Raji (cell line): ENCODE data around the gene UNC45A.

ENCODE experiments used
- POLR2A ChIP-seq: IDR thresholded peaks from 2 replicates; pipeline ENCODE4 v1.6.1; 2011; ENCODE audit warnings: low read depth, low read length, control low read depth; ENCODE audit not compliant: insufficient read depth

Gene UNC45A

GRCh38 chr15:90947577-90948357 is 12.7 kb downstream of the UNC45A start:
- TF ChIP-seq POLR2A, result no peak

- no peak for TF ChIP-seq POLR2A
These were observed 13.4 kb downstream of the UNC45A start for GRCh38 chr15:90948506-90948905.

DNA sequence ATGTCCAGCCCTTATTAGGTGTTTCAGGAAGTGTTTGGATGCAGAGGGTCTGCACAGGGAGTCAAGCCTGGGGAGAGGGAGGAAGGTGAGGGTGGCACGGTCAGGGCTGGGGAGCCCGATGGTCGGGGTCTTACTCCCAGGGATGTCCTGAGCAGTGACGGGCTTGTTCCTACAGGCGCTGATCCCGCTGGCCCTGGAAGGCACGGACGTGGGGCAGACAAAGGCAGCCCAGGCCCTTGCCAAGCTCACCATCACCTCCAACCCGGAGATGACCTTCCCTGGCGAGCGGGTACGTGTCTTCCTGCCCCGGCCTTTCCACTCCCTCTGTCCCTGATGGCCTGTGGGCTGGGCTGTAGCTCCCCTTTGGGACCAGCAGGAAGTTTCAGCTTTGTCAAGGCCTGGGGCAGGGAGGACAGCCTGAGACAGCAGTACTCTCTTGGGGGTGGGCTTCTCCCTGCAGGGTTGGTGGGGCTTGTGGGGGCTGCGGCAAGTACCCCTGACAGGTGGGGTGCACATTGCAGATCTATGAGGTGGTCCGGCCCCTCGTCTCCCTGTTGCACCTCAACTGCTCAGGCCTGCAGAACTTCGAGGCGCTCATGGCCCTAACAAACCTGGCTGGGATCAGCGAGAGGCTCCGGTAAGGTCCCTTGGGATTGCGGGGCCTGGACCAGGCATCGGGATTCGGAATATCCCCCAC is 15.0 kb downstream of the UNC45A start:
- no peak for TF ChIP-seq POLR2A

GRCh38 chr15:90950676-90951075 is 15.6 kb downstream of the UNC45A start:
- no peak for TF ChIP-seq POLR2A

- TF ChIP-seq POLR2A, result no peak
These were observed 18.0 kb downstream of the UNC45A start for GRCh38 chr15:90952901-90953677.

- no peak for TF ChIP-seq POLR2A
These were observed 19.0 kb downstream of the UNC45A start for GRCh38 chr15:90953947-90954711.

DNA sequence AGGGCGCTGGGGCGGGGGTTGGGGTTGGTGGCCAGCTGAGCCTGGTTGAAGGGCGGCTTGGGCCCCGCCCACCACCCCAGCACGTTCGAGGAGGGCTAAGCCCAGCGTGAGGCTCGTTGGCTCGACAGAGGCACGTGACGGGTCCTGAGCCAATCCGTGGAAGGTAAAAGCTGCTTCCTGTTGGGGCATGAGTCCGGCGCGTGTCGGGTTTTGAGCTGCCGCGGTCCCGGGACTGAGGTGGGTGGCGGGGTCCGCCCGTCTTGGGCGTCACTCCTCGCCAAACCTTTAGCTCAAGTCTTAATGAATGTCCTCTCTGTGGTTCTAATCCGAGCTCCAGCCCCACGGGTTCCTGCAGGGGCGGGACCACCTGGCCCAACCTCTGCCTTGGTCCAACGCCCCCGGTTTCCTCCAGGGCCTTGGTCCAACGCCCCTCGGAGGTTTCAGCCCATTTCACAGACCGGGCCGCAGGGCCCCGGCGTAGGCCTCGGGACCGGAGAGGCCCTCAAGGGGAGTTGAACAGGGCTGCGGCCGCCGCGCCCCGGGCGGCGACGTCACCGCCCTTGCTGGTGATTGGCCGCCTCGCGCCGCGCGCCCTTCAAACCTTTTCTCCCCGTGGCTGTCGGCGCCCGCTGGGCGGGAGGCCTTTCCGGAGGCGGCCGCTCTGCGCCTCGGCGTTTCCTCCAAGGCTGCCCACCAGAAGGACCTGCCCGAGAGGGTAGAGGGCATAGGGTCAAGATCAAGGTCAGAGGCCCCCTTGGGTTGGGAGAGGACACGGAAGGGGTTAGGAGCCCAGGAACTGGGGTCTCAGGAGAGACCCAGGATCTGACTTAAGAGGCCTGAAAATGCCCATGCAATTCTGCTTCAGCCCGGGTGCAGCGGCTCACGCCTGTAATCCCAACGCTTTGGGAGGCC is 19.9 kb downstream of the UNC45A start, which contains the start of gene RCCD1:
Gene RCCD1 (plus strand): TSS at position 173 of the 912 bp plus-strand sequence. CDS start 1,851 bp downstream, outside the sequence.
- TF ChIP-seq POLR2A, result peak; percentile 82

GRCh38 chr15:90955624-90956273 is 20.7 kb downstream of the UNC45A start:
- TF ChIP-seq POLR2A, result no peak

GRCh38 chr15:90956274-90957030 is 21.4 kb downstream of the UNC45A start:
- TF ChIP-seq POLR2A, result no peak

- no peak for TF ChIP-seq POLR2A
These were observed 22.1 kb downstream of the UNC45A start for GRCh38 chr15:90957031-90957790.

- TF ChIP-seq POLR2A, result no peak
These were observed 22.7 kb downstream of the UNC45A start for GRCh38 chr15:90957791-90958190.

DNA sequence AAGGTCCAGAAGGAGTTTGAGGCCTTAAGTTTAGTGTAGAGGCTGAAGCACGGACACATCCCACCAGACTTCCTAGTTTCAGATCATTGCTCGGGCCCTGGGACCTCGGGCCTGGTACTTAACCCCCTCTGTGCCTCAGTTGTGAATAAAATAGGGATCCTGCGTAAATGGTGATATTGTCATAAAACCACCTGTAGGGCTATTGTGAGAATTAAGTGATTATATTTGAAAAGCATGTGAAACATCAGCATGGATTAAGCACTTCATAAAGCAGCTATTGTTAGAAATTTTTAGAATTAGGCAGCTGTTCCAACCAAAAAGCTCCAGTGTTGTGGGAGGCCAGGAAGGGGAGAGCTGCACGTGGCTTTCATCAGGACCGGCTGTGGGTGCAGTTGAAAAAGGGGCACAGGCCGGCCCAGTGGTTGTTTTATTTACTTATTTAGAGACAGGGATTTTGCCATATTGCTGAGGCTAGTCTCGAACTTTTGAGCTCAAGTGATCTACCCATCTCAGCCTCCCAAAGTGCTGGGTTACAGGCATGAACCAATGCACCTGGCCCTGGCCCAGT is 24.0 kb downstream of the UNC45A start:
- no peak for TF ChIP-seq POLR2A

DNA sequence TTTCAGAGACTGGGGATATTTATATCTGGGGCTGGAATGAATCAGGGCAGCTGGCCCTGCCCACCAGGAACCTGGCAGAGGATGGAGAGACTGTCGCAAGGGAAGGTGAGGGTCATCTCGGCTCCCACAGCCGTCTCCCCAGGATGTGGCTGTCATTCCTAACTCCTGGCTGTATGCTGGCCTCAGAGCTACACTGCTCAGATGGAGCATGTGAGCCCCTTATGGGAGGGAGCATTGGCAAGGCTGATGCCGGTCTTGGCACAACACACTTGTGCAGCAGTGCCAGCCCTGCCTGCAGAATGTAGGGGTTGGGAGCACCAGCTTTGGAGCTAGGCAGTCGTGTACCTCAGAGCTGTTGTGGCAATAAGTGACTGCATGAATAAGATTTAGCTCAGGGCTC is 24.8 kb downstream of the UNC45A start:
- no peak for TF ChIP-seq POLR2A
